K562 (cell line): ENCODE data around the gene PTK7. TPM values are rescaled to one million over a fixed set of nuclear protein-coding genes. Genes with fewer than 3 reads are reported as not detected.

Source experiments
- ETS2 ChIP-seq: IDR thresholded peaks from 2 replicates; pipeline ENCODE4 v1.6.1; 2016; ENCODE audit warnings: borderline replicate concordance, missing genetic modification characterization, mild to moderate bottlenecking, moderate library complexity, missing compliant biosample characterization; ENCODE audit not compliant: poor library complexity, severe bottlenecking
- ETV6 ChIP-seq, 3 experiments: fragments of 150-350 bp in 1 of 3; sonication (generic) in 1 of 3; formaldehyde crosslinking in 1 of 3; IDR thresholded peaks; 2 replicates each; pipeline versions ENCODE4 v1.6.1 to v1.8.0; 2014 to 2022; ENCODE audit warnings: borderline replicate concordance in 2 of 3, low read depth in 2 of 3, antibody characterized with exemption in 1 of 3, low read length in 1 of 3, mild to moderate bottlenecking in 1 of 3, missing genetic modification reagents in 1 of 3
- IRF2 ChIP-seq: sonication (generic); formaldehyde crosslinking; IDR thresholded peaks from 2 replicates; pipeline ENCODE4 v1.8.1; 2022; ENCODE audit warnings: mild to moderate bottlenecking, missing genetic modification reagents
- MXI1 ChIP-seq: IDR thresholded peaks from 2 replicates; pipeline ENCODE4 v1.6.1; 2011; ENCODE audit warnings: low read depth, mild to moderate bottlenecking, improper control_type of control experiment, low read length
- SOX6 ChIP-seq: fragments of 450-650 bp; IDR thresholded peaks from 2 replicates; pipeline ENCODE4 v1.6.1; 2014; ENCODE audit warnings: mild to moderate bottlenecking
- STAT5A ChIP-seq: IDR thresholded peaks from 2 replicates; pipeline ENCODE4 v1.6.1; 2012; ENCODE audit warnings: low read length, inconsistent platforms, borderline replicate concordance
- VEZF1 ChIP-seq: fragments of 200-800 bp; sonication (Bioruptor generic); IDR thresholded peaks from 2 replicates; pipeline ENCODE4 v1.6.1; 2017; ENCODE audit warnings: missing genetic modification characterization, missing compliant biosample characterization
- ZBTB40 ChIP-seq, 2 experiments: fragments of 450-650 bp in 1 of 2; sonication (generic) in 1 of 2; formaldehyde crosslinking in 1 of 2; IDR thresholded peaks; 2 replicates each; pipeline versions ENCODE4 v1.7.1 to v1.9.0; 2016 to 2022; ENCODE audit warnings: inconsistent platforms in 1 of 2, mild to moderate bottlenecking in 1 of 2, missing genetic modification reagents in 1 of 2
- ZFP1 ChIP-seq: fragments of 450-650 bp; formaldehyde crosslinking; IDR thresholded peaks from 2 replicates; pipeline ENCODE4 v1.4.0; 2020; ENCODE audit warnings: mild to moderate bottlenecking, mixed read lengths
- ZNF316 ChIP-seq: fragments of 450-650 bp; IDR thresholded peaks from 2 replicates; pipeline ENCODE4 v1.6.1; 2016
- ZNF707 ChIP-seq: fragments of 250-450 bp; sonication (Bioruptor Pico); conservative IDR thresholded peaks from 2 replicates; pipeline ENCODE4 v1.8.0; 2022; ENCODE audit warnings: inconsistent platforms, mild to moderate bottlenecking, moderate library complexity
- polyA plus RNA-seq, 8 experiments: library from polyadenylated mRNA; depleted of rRNA in 4 of 8; stranded (reverse) in 5 of 8; unstranded in 3 of 8; fragments of >200 nt; fragmentation: Nextera tagmentation in 2 of 8; fragmentation: Illumina TruSeq in 1 of 8; extraction: Ambion mirVana in 2 of 8; extraction: Trizol in 1 of 8; gene quantifications; 2 replicates each; pipeline versions ENCODE4 v1.2.1 to v1.2.3, GENCODE V29; 2011 to 2014; ENCODE audit warnings: inconsistent platforms in 1 of 8, missing spikeins in 1 of 8
- total RNA-seq, 7 experiments: library from RNA; depleted of rRNA in 6 of 7; stranded (reverse); fragments of >200 nt in 6 of 7; fragmentation: Illumina TruSeq in 2 of 7; extraction: Trizol in 2 of 7; gene quantifications; 2 replicates each; pipeline versions ENCODE4 v1.2.1 to v1.2.3, GENCODE V29; 2011 to 2021; ENCODE audit warnings: low replicate concordance in 1 of 7

The PTK7 gene
- total and polyA plus RNA-seq, 9 of the 15 experiments (the other 6 are each of a cell fraction or from before 2014, with no cell fraction given) = 0.20 to 6.8 (median 4.2) TPM

- TF ChIP-seq VEZF1 (CRISPR knock-in tag) (no peak), ZBTB40 (IDR thresholded peaks at IDR 0.05) (no peak), ZBTB40 (CRISPR knock-in tag; IDR thresholded peaks at IDR 0.05) (no peak), MXI1 (no peak), ZNF316 (no peak), ETV6 (IDR thresholded peaks at IDR 0.05; ENCODE audit: borderline replicate concordance in 1 of 2, low read depth in 2 of 2, low read length in 1 of 2) (no peak), ETV6 (CRISPR knock-in tag; IDR thresholded peaks at IDR 0.05; ENCODE audit: borderline replicate concordance) (no peak), ETS2 (tag) (no peak), STAT5A (no peak), IRF2 (CRISPR knock-in tag) (no peak), ZNF707 (CRISPR knock-in tag) (no peak), SOX6 (no peak), ZFP1 (no peak)
- TF ChIP-seq, all 486 proteins: peak for 0
Observed at GRCh38 chr6:43032326-43032725, 43.8 kb upstream of the PTK7 start (continued).
